GM21390 (cell line): ENCODE results near the gene ERC1.
A peak's percentile ranks its signal among the peaks of the same experiment; 100 is the strongest.
"Not testable (repeated sequence)": the region's sequence is repeated elsewhere in the genome, so short reads cannot be mapped to it uniquely, and the experiment has no call there.

Source experiments
- ATAC-seq: cut with Tn5 transposase; IDR thresholded peaks from one replicate; pipeline ENCODE4 v1.9.1; 2021; ENCODE audit not compliant: unreplicated experiment

ERC1 gene

DNA sequence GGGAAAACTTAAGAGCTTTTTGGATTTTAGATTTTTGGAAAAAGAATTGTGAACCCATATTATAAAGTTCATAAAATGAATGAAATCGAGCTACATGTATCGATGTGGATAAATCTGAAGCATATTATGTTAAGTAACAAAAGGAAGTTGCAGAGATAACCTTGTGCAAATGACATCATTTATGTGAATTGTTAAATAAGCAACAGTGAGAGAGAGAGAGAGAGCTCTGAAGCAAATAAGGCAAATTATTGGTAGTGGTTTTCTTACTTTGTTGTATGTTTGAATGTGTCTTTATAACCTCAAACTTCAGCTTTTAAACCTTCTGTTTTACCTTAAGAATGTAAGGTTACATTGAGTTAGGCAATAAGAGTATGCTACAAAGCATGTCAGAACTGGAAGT, 78.8 kb downstream of the ERC1 start:
- ATAC-seq = no peak

- no peak for ATAC-seq
Measured at GRCh38 chr12:1071182-1071581, 80.2 kb downstream of the ERC1 start.

GRCh38 chr12:1073652-1074051, 82.6 kb downstream of the ERC1 start:
- no peak for ATAC-seq

DNA sequence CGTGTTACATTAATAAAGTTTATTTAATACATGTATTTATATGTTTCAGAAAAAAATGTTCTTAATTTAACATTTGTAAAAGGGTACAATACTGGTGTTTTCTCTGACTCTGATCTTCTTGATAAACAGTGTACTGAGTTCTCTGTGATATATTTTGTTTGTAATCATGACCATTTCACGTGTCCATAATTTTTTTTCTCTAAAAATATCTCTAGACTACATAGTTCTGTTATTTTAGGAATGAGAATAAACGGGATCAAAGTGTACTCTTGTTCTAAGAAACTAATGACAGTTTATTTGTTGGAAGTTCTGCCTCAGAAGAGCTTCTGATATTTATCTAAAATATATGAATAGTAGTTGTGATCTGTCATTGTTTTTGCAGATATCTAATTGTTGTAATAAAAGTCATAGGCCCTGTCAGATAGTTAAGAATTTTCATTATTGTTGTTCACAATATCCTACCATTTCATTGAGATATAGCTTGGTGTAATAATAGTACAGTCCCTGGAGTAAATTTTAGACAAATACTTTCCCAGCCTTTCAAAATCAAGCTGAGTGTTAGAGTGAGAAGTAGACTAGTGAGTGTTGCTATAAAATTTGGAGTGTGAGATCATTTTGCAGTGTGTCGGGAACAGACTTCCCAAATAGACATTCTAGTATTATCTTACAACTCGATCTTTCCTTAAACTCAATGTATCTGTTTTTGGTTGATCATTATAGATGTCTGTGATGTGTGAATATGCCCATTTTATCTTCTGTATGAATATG, 86.2 kb downstream of the ERC1 start:
- no peak for ATAC-seq

DNA sequence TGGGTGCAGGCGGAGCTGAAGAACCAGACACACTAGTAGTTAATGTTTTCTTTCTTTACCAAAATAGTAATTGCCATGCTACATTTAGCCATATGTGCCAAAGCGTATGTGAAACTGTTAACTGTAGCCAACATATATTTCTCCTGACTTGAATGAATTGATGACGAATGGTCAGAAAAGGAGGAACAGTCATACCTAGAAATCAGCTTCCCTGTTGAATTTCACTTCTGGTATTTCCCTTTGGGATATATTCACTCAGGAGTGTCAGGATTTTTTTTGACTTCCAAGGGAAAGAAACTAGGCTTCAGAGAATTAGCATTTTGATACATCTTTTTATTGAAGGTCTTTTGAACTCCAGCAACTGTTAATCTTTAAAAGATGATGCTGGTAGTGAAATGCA, 87.0 kb downstream of the ERC1 start:
- no peak for ATAC-seq

DNA sequence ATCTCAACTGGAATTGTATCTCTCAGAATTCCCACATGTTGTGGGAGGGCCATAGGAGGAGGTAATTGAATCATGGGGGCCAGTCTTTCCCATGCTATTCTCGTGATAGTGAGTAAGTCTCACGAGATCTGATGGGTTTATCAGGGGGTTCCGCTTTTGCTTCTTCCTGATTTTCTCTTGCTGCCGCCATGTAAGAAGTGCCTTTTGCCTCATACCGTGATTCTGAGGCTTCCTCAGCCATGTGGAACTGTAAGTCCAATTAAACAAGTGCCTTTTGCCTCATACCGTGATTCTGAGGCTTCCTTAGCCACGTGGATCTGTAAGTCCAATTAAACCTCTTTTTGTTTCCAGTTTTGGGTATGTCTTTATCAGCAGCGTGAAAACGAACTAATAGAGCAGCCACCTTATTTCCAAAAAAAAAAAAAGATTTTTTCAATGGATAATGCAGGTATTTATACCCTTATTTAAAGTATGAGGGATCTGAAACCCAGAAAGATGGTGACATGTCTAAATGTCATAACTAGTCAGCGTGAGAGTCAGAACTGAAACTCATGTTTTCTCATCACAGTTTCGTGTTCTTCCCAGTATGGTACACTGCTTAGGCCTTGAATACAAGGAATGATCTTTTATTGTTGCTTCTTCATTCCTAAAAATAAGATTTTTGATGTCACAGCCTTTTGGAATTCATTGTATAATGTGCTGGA, 89.6 kb downstream of the ERC1 start:
- ATAC-seq = no peak

DNA sequence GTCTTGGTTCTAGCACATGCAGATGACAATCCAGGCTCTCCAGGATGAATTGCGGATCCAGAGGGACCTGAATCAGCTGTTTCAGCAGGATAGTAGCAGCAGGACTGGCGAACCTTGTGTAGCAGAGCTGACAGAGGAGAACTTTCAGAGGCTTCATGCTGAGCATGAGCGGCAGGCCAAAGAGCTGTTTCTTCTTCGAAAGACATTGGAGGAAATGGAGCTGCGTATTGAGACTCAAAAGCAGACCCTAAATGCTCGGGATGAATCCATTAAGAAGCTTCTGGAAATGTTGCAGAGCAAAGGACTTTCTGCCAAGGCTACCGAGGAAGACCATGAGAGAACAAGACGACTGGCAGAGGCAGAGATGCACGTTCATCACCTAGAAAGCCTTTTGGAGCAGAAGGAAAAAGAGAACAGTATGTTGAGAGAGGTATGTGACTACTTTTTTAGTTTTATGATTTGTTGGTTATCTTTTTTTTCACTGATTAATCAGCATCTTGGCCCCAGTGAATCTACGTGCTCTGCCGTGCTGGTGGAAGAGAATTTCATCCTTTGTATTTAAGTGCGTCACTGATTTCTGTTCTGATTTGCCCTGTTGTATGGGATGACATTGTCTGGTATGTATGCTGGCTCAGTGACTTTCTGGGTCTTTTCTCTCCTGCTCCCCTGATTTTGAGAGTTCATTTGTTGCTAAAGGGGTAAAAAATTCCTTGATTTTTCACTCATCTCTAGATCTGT, 92.3 kb downstream of the ERC1 start:
- ATAC-seq = no peak

- no peak for ATAC-seq
Measured at GRCh38 chr12:1083889-1084262, 92.9 kb downstream of the ERC1 start.

- no peak for ATAC-seq
Measured at GRCh38 chr12:1091350-1091749, 100.3 kb downstream of the ERC1 start.

- no peak for ATAC-seq
Measured at GRCh38 chr12:1093166-1093751, 102.2 kb downstream of the ERC1 start.

- no peak for ATAC-seq
Measured at GRCh38 chr12:1094714-1095113, 103.7 kb downstream of the ERC1 start.

GRCh38 chr12:1099158-1099557, 108.1 kb downstream of the ERC1 start:
- ATAC-seq = peak; percentile 61

DNA sequence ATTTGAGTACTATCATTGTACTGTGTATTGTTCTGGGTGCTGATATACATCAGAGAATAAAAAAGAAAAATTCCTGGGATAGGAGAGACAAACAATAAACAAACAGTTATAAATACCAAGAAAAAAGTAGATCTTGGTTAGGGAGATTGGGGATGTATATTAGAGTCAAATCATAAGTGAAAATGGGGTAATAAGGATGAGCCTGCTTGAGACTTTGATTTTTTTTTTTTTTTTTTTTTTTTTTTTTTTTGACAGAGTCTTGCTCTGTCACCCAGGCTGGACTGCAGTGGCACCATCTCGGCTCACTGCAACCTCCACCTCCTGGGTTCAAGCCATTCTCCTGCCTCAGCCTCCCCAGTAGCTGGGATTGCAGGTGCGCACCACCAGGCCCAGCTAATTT, 108.6 kb downstream of the ERC1 start:
- ATAC-seq = not testable (repeated sequence)

DNA sequence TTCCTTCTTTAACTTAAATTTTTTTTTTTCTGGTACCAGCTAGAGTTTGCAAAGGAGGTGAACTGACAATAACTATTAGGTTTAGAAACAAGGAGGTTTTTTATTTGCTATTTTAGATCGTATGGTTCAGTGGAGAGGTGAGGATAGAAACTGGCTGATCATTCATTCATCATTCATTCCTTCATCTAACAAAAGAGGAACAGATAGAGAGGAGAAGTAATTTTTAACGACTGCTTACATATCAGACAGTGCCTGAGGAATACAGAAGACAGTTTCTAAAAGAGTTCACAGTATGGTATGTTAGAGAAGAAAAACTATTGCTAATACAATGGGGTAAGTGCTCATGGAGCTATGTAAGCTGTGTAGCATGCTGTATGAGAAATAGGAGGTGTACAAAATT, 111.1 kb downstream of the ERC1 start:
- no peak for ATAC-seq

GRCh38 chr12:1102791-1103450, 111.9 kb downstream of the ERC1 start:
- ATAC-seq = no peak

DNA sequence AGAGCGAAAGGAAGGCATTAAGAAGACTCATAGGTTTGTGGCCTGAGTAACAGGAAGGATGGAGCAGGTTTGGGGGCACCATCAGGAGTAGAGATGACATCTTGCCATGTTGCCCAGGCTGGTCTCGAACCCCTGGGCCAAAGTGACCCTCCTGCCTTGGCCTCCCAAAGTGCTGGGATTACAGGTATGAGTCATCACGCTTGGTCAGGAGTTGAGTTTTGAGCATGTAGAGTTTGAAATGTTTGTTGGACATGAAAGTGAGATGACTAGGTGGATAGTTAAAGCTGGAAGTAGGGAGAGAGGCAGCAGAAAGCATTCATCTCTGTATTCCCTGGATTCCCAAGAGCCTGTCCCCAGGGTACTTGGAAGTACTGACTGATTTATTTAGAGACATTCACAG, 112.6 kb downstream of the ERC1 start:
- no peak for ATAC-seq

- no peak for ATAC-seq
Measured at GRCh38 chr12:1104088-1104800, 113.2 kb downstream of the ERC1 start.

DNA sequence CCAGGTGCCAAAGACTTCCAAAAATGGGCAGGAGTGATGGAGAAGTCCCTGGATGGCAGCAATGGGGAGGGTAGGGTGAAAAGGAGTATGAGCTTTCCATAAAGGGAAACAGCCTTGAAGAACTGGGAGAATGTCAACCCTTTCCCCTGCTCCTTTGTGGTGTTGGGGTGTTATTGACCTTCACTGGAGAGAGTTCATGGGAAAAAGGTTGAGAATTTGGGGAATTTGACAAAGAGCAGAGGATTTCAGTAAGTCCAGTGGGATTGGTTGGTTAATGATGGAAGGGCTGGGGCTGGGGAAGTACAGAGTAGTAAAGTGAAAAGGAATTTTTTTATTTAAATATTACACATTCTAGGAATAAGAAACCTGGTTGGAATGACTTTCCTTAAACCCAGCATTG, 116.6 kb downstream of the ERC1 start:
- ATAC-seq = no peak

DNA sequence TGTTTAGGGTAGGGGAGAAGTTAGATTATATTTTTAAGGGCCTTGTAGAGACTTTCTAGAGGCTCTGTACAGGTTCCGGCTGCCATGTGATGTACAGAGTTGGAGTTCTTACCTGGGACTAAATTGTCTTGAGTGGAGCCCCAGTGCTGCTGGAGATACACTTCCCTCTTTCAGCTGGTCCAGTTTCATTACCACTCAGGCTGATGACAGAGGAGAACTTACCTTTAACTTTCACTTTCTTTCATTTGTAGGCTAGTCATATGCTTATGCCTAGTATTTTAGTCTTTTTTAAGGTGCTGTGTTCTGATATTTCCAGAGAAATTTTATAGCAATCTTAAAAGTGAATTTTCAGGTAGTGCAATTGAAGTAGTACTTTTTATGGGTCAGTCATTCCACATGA, 117.3 kb downstream of the ERC1 start:
- ATAC-seq = peak; percentile 75

- no peak for ATAC-seq
Measured at GRCh38 chr12:1115484-1116231, 124.6 kb downstream of the ERC1 start.
